H54 (cell line): ENCODE data around the gene CDC42EP3.

ENCODE experiments used
- DNase-seq: peaks from one replicate; pipeline ENCODE4 v3.0.0; 2011; ENCODE audit warnings: low spot score, mixed read lengths; ENCODE audit not compliant: insufficient read length
- FAIRE-seq: peaks from 3 replicates; lab custom pipeline; 2011; peaks lifted over from hg19 to GRCh38; lab: Jason Lieb, UNC
- POLR2A ChIP-seq: IDR thresholded peaks from 2 replicates; pipeline ENCODE4 v1.6.1; 2011; ENCODE audit warnings: low read depth, mild to moderate bottlenecking, low read length

The CDC42EP3 gene

GRCh38 chr2:37599688-37600525 lies 71.5 kb downstream of the CDC42EP3 start:
- no peak for FAIRE-seq
- no peak for DNase-seq
- TF ChIP-seq POLR2A = no peak

- no peak for DNase-seq
- no peak for TF ChIP-seq POLR2A
- no peak for FAIRE-seq
These were observed 77.7 kb downstream of the CDC42EP3 start for GRCh38 chr2:37593694-37594093.

- DNase-seq (no peak), FAIRE-seq (peak; percentile 67)
- no peak for TF ChIP-seq POLR2A
These were observed 78.4 kb downstream of the CDC42EP3 start for GRCh38 chr2:37593024-37593423.
